Neuronal stem cell (in vitro differentiated cells): ENCODE measurements around the gene JAKMIP1.

Experiments
- DNase-seq: peaks from one replicate; pipeline ENCODE4 v3.0.0-alpha.2; 2013; ENCODE audit warnings: low spot score
- H2AFZ ChIP-seq: one replicate; pipeline ENCODE4 v1.6.1; 2013; ENCODE audit warnings: mild to moderate bottlenecking, low read length, inconsistent platforms
- H2AK5ac ChIP-seq: 2 replicates; pipeline ENCODE4 v1.6.1; 2013; ENCODE audit warnings: low read depth, mild to moderate bottlenecking, inconsistent platforms, low read length, moderate library complexity, mixed read lengths
- H2BK120ac ChIP-seq: 2 replicates; pipeline ENCODE4 v1.6.1; 2013; ENCODE audit warnings: low read depth, mild to moderate bottlenecking, inconsistent platforms, low read length, moderate library complexity, mixed read lengths
- H2BK12ac ChIP-seq: one replicate; pipeline ENCODE4 v1.6.1; 2013; ENCODE audit warnings: low read length, inconsistent platforms
- H2BK15ac ChIP-seq: 2 replicates; pipeline ENCODE4 v1.6.1; 2013; ENCODE audit warnings: mild to moderate bottlenecking, low read length, inconsistent platforms, mixed read lengths
- H2BK5ac ChIP-seq: one replicate; pipeline ENCODE4 v1.6.1; 2013; ENCODE audit warnings: inconsistent platforms, mild to moderate bottlenecking, low read length, moderate library complexity
- H3K14ac ChIP-seq: one replicate; pipeline ENCODE4 v1.6.1; 2013; ENCODE audit warnings: low read length, inconsistent platforms
- H3K18ac ChIP-seq: 2 replicates; pipeline ENCODE4 v1.6.1; 2013; ENCODE audit warnings: low read length, inconsistent platforms
- H3K23ac ChIP-seq: 2 replicates; pipeline ENCODE4 v1.6.1; 2013; ENCODE audit warnings: low read depth, mild to moderate bottlenecking, mixed read lengths, low read length, inconsistent platforms; ENCODE audit not compliant: poor library complexity
- H3K27ac ChIP-seq: replicated peaks from 3 replicates; pipeline ENCODE4 v1.5.1; 2013; ENCODE audit warnings: low read length, inconsistent platforms
- H3K27me3 ChIP-seq, 3 experiments: 2 replicates each; pipeline ENCODE4 v1.6.1; 2013; ENCODE audit warnings: low read length in 3 of 3, mild to moderate bottlenecking in 2 of 3, inconsistent platforms in 1 of 3, low read depth in 1 of 3, mixed read lengths in 1 of 3, moderate library complexity in 1 of 3; ENCODE audit not compliant: control insufficient read depth in 3 of 3, insufficient read depth in 3 of 3
- H3K36me3 ChIP-seq, 2 donors: replicated peaks in 1 of 2; 2 replicates each; pipeline ENCODE4 v1.6.1; 2013; ENCODE audit warnings: low read length in 2 of 2; ENCODE audit not compliant: control insufficient read depth in 2 of 2, insufficient read depth in 2 of 2
- H3K4ac ChIP-seq: 2 replicates; pipeline ENCODE4 v1.6.1; 2013; ENCODE audit warnings: inconsistent platforms, mild to moderate bottlenecking, low read length, moderate library complexity
- H3K4me1 ChIP-seq, 2 donors: 1 replicate in 1 of 2; 2 replicates in 1 of 2; pipeline ENCODE4 v1.6.1; 2013; ENCODE audit warnings: low read length in 2 of 2, low read depth in 1 of 2; ENCODE audit not compliant: control insufficient read depth in 2 of 2, insufficient read depth in 1 of 2
- H3K4me2 ChIP-seq: one replicate; pipeline ENCODE4 v1.6.1; 2013; ENCODE audit warnings: mild to moderate bottlenecking, low read length, inconsistent platforms; ENCODE audit not compliant: insufficient read depth, poor library complexity, severe bottlenecking
- H3K4me3 ChIP-seq, 2 donors: 2 replicates each; pipeline ENCODE4 v1.5.1; 2013; ENCODE audit warnings: low read length in 2 of 2, mild to moderate bottlenecking in 2 of 2, inconsistent platforms in 1 of 2, moderate library complexity in 1 of 2
- H3K79me1 ChIP-seq: one replicate; pipeline ENCODE4 v1.6.1; 2013; ENCODE audit warnings: low read depth, mild to moderate bottlenecking, inconsistent platforms, low read length, moderate library complexity
- H3K9ac ChIP-seq: one replicate; pipeline ENCODE4 v1.6.1; 2013; ENCODE audit warnings: mild to moderate bottlenecking, low read depth, low read length, inconsistent platforms; ENCODE audit not compliant: poor library complexity
- H3K9me3 ChIP-seq, 2 donors: replicated peaks in 1 of 2; 2 replicates each; pipeline versions ENCODE3 to v1.6.1; 2013; ENCODE audit warnings: low read length in 2 of 2, mild to moderate bottlenecking in 2 of 2, inconsistent platforms in 1 of 2, low read depth in 1 of 2, mixed read lengths in 1 of 2, moderate library complexity in 1 of 2; ENCODE audit not compliant: control insufficient read depth in 2 of 2, insufficient read depth in 1 of 2
- H4K8ac ChIP-seq: one replicate; pipeline ENCODE4 v1.6.1; 2013; ENCODE audit warnings: low read depth, mild to moderate bottlenecking, inconsistent platforms, low read length, moderate library complexity
- H4K91ac ChIP-seq: one replicate; pipeline ENCODE4 v1.6.1; 2013; ENCODE audit warnings: low read length, low read depth, mild to moderate bottlenecking, inconsistent platforms; ENCODE audit not compliant: poor library complexity
- WGBS, 2 donors: extraction: QIAGEN DNeasy Blood & Tissue Kit; methylation state at CpG; one replicate each; pipeline ENCODE4 v1.1.7; 2013; ENCODE audit warnings: missing lambda C conversion rate in 2 of 2, mixed read lengths in 1 of 2; ENCODE audit not compliant: insufficient read length in 2 of 2, insufficient replicate concordance in 1 of 2; ENCODE audit errors: extremely low coverage in 2 of 2; 5-methylcytosine and 5-hydroxymethylcytosine counted together

The JAKMIP1 gene

GRCh38 chr4:5988086-5988845 is 212.1 kb downstream of the JAKMIP1 start:
- Histone ChIP-seq H3K14ac (no peak overlapping the region), H2BK15ac (no peak overlapping the region), H3K27ac (no peak overlapping the region), H2AFZ (no peak overlapping the region), H3K36me3 (no peaks in the 10 kb centered on the region), H2BK12ac (no peak overlapping the region), H3K4me3 (no peak overlapping the region), H3K4ac (no peak overlapping the region), H3K23ac (no peak overlapping the region), H3K9me3 (peaks cover 0 to 2% of the 10 kb centered on the region in 2 donors), H2AK5ac (no peak overlapping the region), H3K79me1 (no peaks in the 10 kb centered on the region), H3K27me3 (peaks cover 0 to 7% (median 0%) of the 10 kb centered on the region in 3 experiments), H3K18ac (no peak overlapping the region), H4K91ac (no peak overlapping the region), H3K4me1 (peaks cover 0 to 1% of the 10 kb centered on the region in 2 donors), H3K9ac (no peak overlapping the region), H2BK5ac (no peak overlapping the region), H2BK120ac (no peak overlapping the region), H4K8ac (no peak overlapping the region), H3K4me2 (no peak overlapping the region)
- no peak for DNase-seq
- no CpG with 5 or more reads among the region's 14 CpGs for WGBS, 2 donors

GRCh38 chr4:5984843-5985242 is 215.5 kb downstream of the JAKMIP1 start:
- Histone ChIP-seq H3K36me3 (no peaks in the 10 kb centered on the region), H2AFZ (no peak overlapping the region), H2BK12ac (no peak overlapping the region), H4K8ac (no peak overlapping the region), H2BK120ac (no peak overlapping the region), H3K27ac (no peak overlapping the region), H3K79me1 (no peaks in the 10 kb centered on the region), H2BK15ac (no peak overlapping the region), H3K14ac (no peak overlapping the region), H3K23ac (no peak overlapping the region), H3K4ac (no peak overlapping the region), H4K91ac (no peak overlapping the region), H2AK5ac (no peak overlapping the region), H3K4me3 (no peak overlapping the region), H3K18ac (no peak overlapping the region), H3K9me3 (peaks cover 0 to 2% of the 10 kb centered on the region in 2 donors), H2BK5ac (no peak overlapping the region), H3K9ac (no peak overlapping the region), H3K4me2 (no peak overlapping the region), H3K4me1 (no peaks in the 10 kb centered on the region), H3K27me3 (peaks cover 0 to 4% (median 0%) of the 10 kb centered on the region in 3 experiments)
- no peak for DNase-seq

GRCh38 chr4:5982156-5982973 is 218.0 kb downstream of the JAKMIP1 start:
- Histone ChIP-seq H4K8ac (no peak overlapping the region), H2BK15ac (no peak overlapping the region), H3K14ac (no peak overlapping the region), H3K27ac (no peak overlapping the region), H3K23ac (no peak overlapping the region), H3K27me3 (peaks cover 0 to 9% (median 0%) of the 10 kb centered on the region in 3 experiments), H3K4me2 (no peak overlapping the region), H3K18ac (no peak overlapping the region), H2BK12ac (no peak overlapping the region), H2BK120ac (no peak overlapping the region), H3K4ac (no peak overlapping the region), H3K4me1 (no peaks in the 10 kb centered on the region), H3K4me3 (no peak overlapping the region), H2AK5ac (no peak overlapping the region), H3K36me3 (no peaks in the 10 kb centered on the region), H3K79me1 (no peaks in the 10 kb centered on the region), H4K91ac (no peak overlapping the region), H3K9ac (no peak overlapping the region), H3K9me3 (peaks cover 0 to 2% of the 10 kb centered on the region in 2 donors), H2BK5ac (no peak overlapping the region), H2AFZ (no peak overlapping the region)
- DNase-seq: no peak
- no CpG with 5 or more reads among the region's 9 CpGs for WGBS, 2 donors

- no peak overlapping the region for H3K4ac ChIP-seq
- H3K4me3 ChIP-seq: no peak overlapping the region
- H4K8ac ChIP-seq: no peak overlapping the region
- no peak overlapping the region for H2AFZ ChIP-seq
- H3K23ac ChIP-seq: no peak overlapping the region
- no peak overlapping the region for H2BK120ac ChIP-seq
- no peak overlapping the region for H2BK5ac ChIP-seq
- H2AK5ac ChIP-seq: no peak overlapping the region
- H3K79me1 ChIP-seq: no peaks in the 10 kb centered on the region
- H3K9me3 ChIP-seq: peaks cover 0 to 2% of the 10 kb centered on the region in 2 donors
- no peak overlapping the region for H3K27ac ChIP-seq
- H3K4me1 ChIP-seq: no peaks in the 10 kb centered on the region
- DNase-seq: no peak
- no peak overlapping the region for H3K18ac ChIP-seq
- H3K14ac ChIP-seq: no peak overlapping the region
- no peak overlapping the region for H4K91ac ChIP-seq
- H2BK15ac ChIP-seq: no peak overlapping the region
- H3K9ac ChIP-seq: no peak overlapping the region
- no peaks in the 10 kb centered on the region for H3K36me3 ChIP-seq
- H3K27me3 ChIP-seq: peaks cover 0 to 9% (median 0%) of the 10 kb centered on the region in 3 experiments
- WGBS, 2 donors: no CpG with 5 or more reads among the region's 3 CpGs
- H2BK12ac ChIP-seq: no peak overlapping the region
- H3K4me2 ChIP-seq: no peak overlapping the region
These were observed 219.8 kb downstream of the JAKMIP1 start for GRCh38 chr4:5980436-5981155.
